Measurements from ENCODE around the gene FSHB.

FSHB gene

GRCh38 chr11:30270671-30271070 is 39.9 kb downstream of the FSHB start:
- no peak for DNase-seq

- no peak for DNase-seq
Measured at GRCh38 chr11:30277176-30277575, 46.4 kb downstream of the FSHB start.

GRCh38 chr11:30279796-30280195 is 49.0 kb downstream of the FSHB start:
- no peak for DNase-seq

- DNase-seq = no peak
Measured at GRCh38 chr11:30281476-30282288, 50.9 kb downstream of the FSHB start.

GRCh38 chr11:30282289-30282631 is 51.4 kb downstream of the FSHB start:
- peak; percentile 32 to 41 for DNase-seq

Measured in activated T-cell treated with anti-CD3 and anti-CD28 coated beads, Interleukin-2, amount 50 U/mL, for 48 hours (primary cell).